HepG2 (cell line): ENCODE measurements around the gene SERPINB7. TPM values are rescaled to one million over a fixed set of nuclear protein-coding genes. Genes with fewer than 3 reads are reported as not detected.

ENCODE experiments used
- ATAC-seq: fragments of 200-7000 bp; cut with Tn5 transposase; 3 replicates; pipeline ENCODE4 v1.9.1; 2020; ENCODE audit warnings: mild to moderate bottlenecking, moderate library complexity
- BruUV-seq: library from RNA; stranded (reverse); fragments of 400-500 nt; replicated peaks from 2 replicates; lab custom pipeline; 2021; lab: Mats Ljungman, UMichigan
- CTCF ChIA-PET: fragments of 300-600 bp; formaldehyde crosslinking; extraction: SDS; loops from one replicate; lab custom pipeline; 2021; ENCODE audit warnings: low total read pairs, inconsistent platforms, low intra/inter-chr PET ratio; lab: Yijun Ruan, JAX
- POLR2A ChIA-PET: fragments of 350-600 bp; sonication (Branson Sonifier 250); formaldehyde crosslinking; loops from one replicate; lab custom pipeline; 2020; ENCODE audit warnings: antibody characterized with exemption, inconsistent platforms; lab: Yijun Ruan, JAX
- DNase-seq: peaks from one replicate; pipeline ENCODE4 v3.0.0-alpha.2; 2015; ENCODE audit warnings: low spot score
- FAIRE-seq: peaks from 3 replicates; lab custom pipeline; 2011; peaks lifted over from hg19 to GRCh38; lab: Jason Lieb, UNC
- H2AFZ ChIP-seq: one replicate; pipeline ENCODE4 v1.6.1; 2011; ENCODE audit warnings: low read length, inconsistent platforms
- H3K27ac ChIP-seq: fragments of 300-600 bp; 3 replicates; pipeline ENCODE4 v1.8.0; 2011; ENCODE audit warnings: mixed run types, mild to moderate bottlenecking, mixed read lengths, low read length, inconsistent platforms; ENCODE audit not compliant: insufficient read depth; ENCODE audit errors: extremely low read length
- H3K27me3 ChIP-seq, 2 experiments: fragments of 200-600 bp in 1 of 2; 2 replicates in 1 of 2; 3 replicates in 1 of 2; pipeline versions ENCODE4 v1.6.0 to v1.8.0; 2011; ENCODE audit warnings: low read length in 2 of 2, mild to moderate bottlenecking in 2 of 2, moderate library complexity in 2 of 2, inconsistent platforms in 1 of 2; ENCODE audit not compliant: insufficient read depth in 2 of 2, control insufficient read depth in 1 of 2
- H3K36me3 ChIP-seq, 2 experiments: fragments of 200-600 bp in 1 of 2; replicated peaks in 1 of 2; 2 replicates in 1 of 2; 3 replicates in 1 of 2; pipeline versions ENCODE4 v1.5.1 to v1.8.0; 2011; ENCODE audit warnings: low read length in 2 of 2, inconsistent platforms in 1 of 2; ENCODE audit not compliant: insufficient read depth in 2 of 2, control insufficient read depth in 1 of 2
- H3K4me1 ChIP-seq: 2 replicates; pipeline ENCODE4 v1.5.1; 2012; ENCODE audit warnings: low read length, inconsistent platforms; ENCODE audit not compliant: insufficient read depth
- H3K4me2 ChIP-seq: 2 replicates; pipeline ENCODE4 v1.6.0; 2011; ENCODE audit warnings: low read depth, low read length, inconsistent platforms
- H3K4me3 ChIP-seq, 3 experiments: fragments of 200-600 bp in 1 of 3; sonication (generic), shearing (Covaris generic) in 1 of 3; replicated peaks in 1 of 3; 2 replicates each; pipeline ENCODE4 v1.5.1; 2011 to 2016; ENCODE audit warnings: low read length in 3 of 3, inconsistent platforms in 2 of 3, low read depth in 2 of 3, mild to moderate bottlenecking in 2 of 3, control low read depth in 1 of 3, mixed read lengths in 1 of 3; ENCODE audit not compliant: insufficient read depth in 1 of 3
- H3K79me2 ChIP-seq: one replicate; pipeline ENCODE4 v1.6.1; 2011; ENCODE audit warnings: low read length, inconsistent platforms; ENCODE audit not compliant: insufficient read depth
- H3K9ac ChIP-seq: 2 replicates; pipeline ENCODE4 v1.6.0; 2011; ENCODE audit warnings: mild to moderate bottlenecking, low read depth, low read length, inconsistent platforms; ENCODE audit not compliant: insufficient read depth
- H3K9me3 ChIP-seq: 2 replicates; pipeline ENCODE4 v1.5.1; 2012; ENCODE audit warnings: mild to moderate bottlenecking, low read length
- H4K20me1 ChIP-seq: 2 replicates; pipeline ENCODE4 v1.6.0; 2011; ENCODE audit warnings: inconsistent platforms, mild to moderate bottlenecking, low read length, moderate library complexity; ENCODE audit not compliant: insufficient read depth
- BRCA1 ChIP-seq: sonication (generic); formaldehyde crosslinking; IDR thresholded peaks from 2 replicates; pipeline ENCODE4 v1.4.0; 2020; ENCODE audit warnings: missing genetic modification reagents
- PLRG1 ChIP-seq: fragments of 450-650 bp; conservative IDR thresholded peaks from 2 replicates; pipeline ENCODE4 v1.6.1; 2016
- RCOR2 ChIP-seq: IDR thresholded peaks from 2 replicates; pipeline ENCODE4 v1.6.1; 2016; ENCODE audit warnings: missing biosample characterization, missing genetic modification reagents
- RORA ChIP-seq: sonication (generic); formaldehyde crosslinking; IDR thresholded peaks from 2 replicates; pipeline ENCODE4 v1.5.0; 2020; ENCODE audit warnings: mild to moderate bottlenecking, missing genetic modification reagents, moderate library complexity
- TEAD2 ChIP-seq: sonication (generic); formaldehyde crosslinking; IDR thresholded peaks from 2 replicates; pipeline ENCODE4 v1.9.0; 2021; ENCODE audit warnings: missing genetic modification reagents
- ZNF101 ChIP-seq: sonication (generic); formaldehyde crosslinking; IDR thresholded peaks from 2 replicates; pipeline ENCODE4 v1.4.0; 2020; ENCODE audit warnings: mild to moderate bottlenecking, low read depth, missing genetic modification reagents, borderline replicate concordance
- ZNF326 ChIP-seq: sonication (generic); formaldehyde crosslinking; IDR thresholded peaks from 2 replicates; pipeline ENCODE4 v1.4.0; 2020; ENCODE audit warnings: missing genetic modification reagents, borderline replicate concordance
- ZNF335 ChIP-seq: sonication (generic); formaldehyde crosslinking; IDR thresholded peaks from 2 replicates; pipeline ENCODE4 v1.4.0; 2020; ENCODE audit warnings: missing genetic modification reagents
- ZNF619 ChIP-seq: sonication (generic); formaldehyde crosslinking; IDR thresholded peaks from 2 replicates; pipeline ENCODE4 v1.4.0; 2020; ENCODE audit warnings: mild to moderate bottlenecking, missing genetic modification reagents
- WGBS: methylation state at CpG from one replicate; pipeline ENCODE4 v1.1.6; 2017; ENCODE audit warnings: low lambda C conversion rate; 5-methylcytosine and 5-hydroxymethylcytosine counted together
- in situ Hi-C: cut with HindIII; loops from 2 replicates; pipeline ENCODE4 v1.10.0; 2017; ENCODE audit warnings: low pct_unique_long_range_greater_than_20kb; ENCODE audit not compliant: extremely low pct_ligation_motif_present
- intact Hi-C: fragments of 100-400 bp; cut with micrococcal nuclease; formaldehyde crosslinking; loops from one replicate; pipeline ENCODE4 v1.10.0; 2022; ENCODE audit not compliant: unreplicated experiment
- polyA plus RNA-seq, 8 experiments: library from polyadenylated mRNA; depleted of rRNA in 3 of 8; stranded (reverse) in 7 of 8; unstranded in 1 of 8; fragments of >200 nt; fragmentation: Illumina TruSeq in 4 of 8; extraction: Trizol in 4 of 8; gene quantifications; 2 replicates each; pipeline versions ENCODE4 v1.2.1 to v1.2.3, GENCODE V29; 2011 to 2016; ENCODE audit warnings: low read depth in 4 of 8, missing spikeins in 1 of 8, mixed read lengths in 1 of 8; ENCODE audit not compliant: insufficient read depth in 1 of 8
- total RNA-seq, 5 experiments: library from RNA; depleted of rRNA; stranded (reverse); fragments of >200 nt; fragmentation: Illumina TruSeq; extraction: Trizol; gene quantifications; 2 replicates each; pipeline ENCODE4 v1.2.3, GENCODE V29; 2016; ENCODE audit warnings: low read depth in 1 of 5
- TF ChIP-seq, protein P1 (sequence below): sonication (generic); formaldehyde crosslinking; IDR thresholded peaks from 2 replicates; pipeline ENCODE4 v1.4.0; 2020; ENCODE audit warnings: missing genetic modification reagents
- TF ChIP-seq, protein P2 (sequence below): sonication (generic); formaldehyde crosslinking; IDR thresholded peaks from 2 replicates; pipeline ENCODE4 v1.5.0; 2020; ENCODE audit warnings: mild to moderate bottlenecking, missing genetic modification reagents, borderline replicate concordance
- TF ChIP-seq, protein P3 (sequence below): sonication (generic); formaldehyde crosslinking; IDR thresholded peaks from 2 replicates; pipeline ENCODE4 v1.4.0; 2020; ENCODE audit warnings: mild to moderate bottlenecking, missing genetic modification reagents
- TF ChIP-seq, protein P4 (sequence below): sonication (generic); formaldehyde crosslinking; IDR thresholded peaks from 2 replicates; pipeline ENCODE4 v1.5.0; 2020; ENCODE audit warnings: missing genetic modification reagents

SERPINB7 gene
- total and polyA plus RNA-seq, 2 of the 13 experiments (the other 11 are each of a cell fraction or from before 2014, with no cell fraction given) = not detected

DNA sequence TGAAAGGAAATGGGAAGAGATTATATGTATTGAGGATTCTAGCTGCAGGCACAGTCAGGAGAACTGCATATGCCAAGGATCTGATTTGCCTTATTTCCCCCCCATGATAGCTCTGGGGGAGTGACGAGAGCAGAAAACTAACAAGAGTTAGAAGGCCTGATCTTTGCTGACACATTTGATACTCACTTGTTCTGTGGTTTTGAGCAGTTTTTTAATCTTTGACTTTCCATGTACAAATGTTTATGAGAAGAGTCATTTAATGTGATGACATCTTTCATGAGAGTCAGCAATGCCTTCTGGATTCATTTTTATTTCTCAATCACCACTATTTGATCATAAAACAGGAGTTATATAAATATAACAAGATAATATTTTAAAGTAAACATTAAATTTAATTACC, 12.7 kb upstream of the SERPINB7 start:
- Histone ChIP-seq H3K27ac (no peak overlapping the region), H3K36me3 (no peaks in the 10 kb centered on the region), H3K9me3 (peaks cover 19% of the 10 kb centered on the region; the same call in 1 of the 2 replicates), H3K79me2 (no peaks in the 10 kb centered on the region), H3K9ac (no peak overlapping the region), H3K27me3 (no peaks in the 10 kb centered on the region), H3K4me1 (no peaks in the 10 kb centered on the region), H3K4me2 (no peak overlapping the region), H3K4me3 (no peak overlapping the region), H4K20me1 (no peaks in the 10 kb centered on the region), H2AFZ (no peak overlapping the region)
- CTCF ChIA-PET = no interaction called here
- DNase-seq (no peak), ATAC-seq (no peak), FAIRE-seq (no peak)
- in situ Hi-C loops (no loop called here), intact Hi-C loops (no loop called here)
- WGBS = 0% methylated on average over 1 of the region's 1 CpG
- no TSS peak for BruUV-seq
- POLR2A ChIA-PET = no interaction called here
- TF ChIP-seq RORA (CRISPR knock-in tag) (no peak), RCOR2 (CRISPR knock-in tag) (no peak), ZNF619 (CRISPR knock-in tag) (no peak), ZNF326 (CRISPR knock-in tag) (no peak), ZNF101 (CRISPR knock-in tag) (no peak), PLRG1 (no peak), TEAD2 (CRISPR knock-in tag) (no peak), BRCA1 (CRISPR knock-in tag) (no peak), ZNF335 (CRISPR knock-in tag) (no peak)
- TF ChIP-seq, protein P1, sequence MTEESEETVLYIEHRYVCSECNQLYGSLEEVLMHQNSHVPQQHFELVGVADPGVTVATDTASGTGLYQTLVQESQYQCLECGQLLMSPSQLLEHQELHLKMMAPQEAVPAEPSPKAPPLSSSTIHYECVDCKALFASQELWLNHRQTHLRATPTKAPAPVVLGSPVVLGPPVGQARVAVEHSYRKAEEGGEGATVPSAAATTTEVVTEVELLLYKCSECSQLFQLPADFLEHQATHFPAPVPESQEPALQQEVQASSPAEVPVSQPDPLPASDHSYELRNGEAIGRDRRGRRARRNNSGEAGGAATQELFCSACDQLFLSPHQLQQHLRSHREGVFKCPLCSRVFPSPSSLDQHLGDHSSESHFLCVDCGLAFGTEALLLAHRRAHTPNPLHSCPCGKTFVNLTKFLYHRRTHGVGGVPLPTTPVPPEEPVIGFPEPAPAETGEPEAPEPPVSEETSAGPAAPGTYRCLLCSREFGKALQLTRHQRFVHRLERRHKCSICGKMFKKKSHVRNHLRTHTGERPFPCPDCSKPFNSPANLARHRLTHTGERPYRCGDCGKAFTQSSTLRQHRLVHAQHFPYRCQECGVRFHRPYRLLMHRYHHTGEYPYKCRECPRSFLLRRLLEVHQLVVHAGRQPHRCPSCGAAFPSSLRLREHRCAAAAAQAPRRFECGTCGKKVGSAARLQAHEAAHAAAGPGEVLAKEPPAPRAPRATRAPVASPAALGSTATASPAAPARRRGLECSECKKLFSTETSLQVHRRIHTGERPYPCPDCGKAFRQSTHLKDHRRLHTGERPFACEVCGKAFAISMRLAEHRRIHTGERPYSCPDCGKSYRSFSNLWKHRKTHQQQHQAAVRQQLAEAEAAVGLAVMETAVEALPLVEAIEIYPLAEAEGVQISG = no peak
- TF ChIP-seq, protein P2, sequence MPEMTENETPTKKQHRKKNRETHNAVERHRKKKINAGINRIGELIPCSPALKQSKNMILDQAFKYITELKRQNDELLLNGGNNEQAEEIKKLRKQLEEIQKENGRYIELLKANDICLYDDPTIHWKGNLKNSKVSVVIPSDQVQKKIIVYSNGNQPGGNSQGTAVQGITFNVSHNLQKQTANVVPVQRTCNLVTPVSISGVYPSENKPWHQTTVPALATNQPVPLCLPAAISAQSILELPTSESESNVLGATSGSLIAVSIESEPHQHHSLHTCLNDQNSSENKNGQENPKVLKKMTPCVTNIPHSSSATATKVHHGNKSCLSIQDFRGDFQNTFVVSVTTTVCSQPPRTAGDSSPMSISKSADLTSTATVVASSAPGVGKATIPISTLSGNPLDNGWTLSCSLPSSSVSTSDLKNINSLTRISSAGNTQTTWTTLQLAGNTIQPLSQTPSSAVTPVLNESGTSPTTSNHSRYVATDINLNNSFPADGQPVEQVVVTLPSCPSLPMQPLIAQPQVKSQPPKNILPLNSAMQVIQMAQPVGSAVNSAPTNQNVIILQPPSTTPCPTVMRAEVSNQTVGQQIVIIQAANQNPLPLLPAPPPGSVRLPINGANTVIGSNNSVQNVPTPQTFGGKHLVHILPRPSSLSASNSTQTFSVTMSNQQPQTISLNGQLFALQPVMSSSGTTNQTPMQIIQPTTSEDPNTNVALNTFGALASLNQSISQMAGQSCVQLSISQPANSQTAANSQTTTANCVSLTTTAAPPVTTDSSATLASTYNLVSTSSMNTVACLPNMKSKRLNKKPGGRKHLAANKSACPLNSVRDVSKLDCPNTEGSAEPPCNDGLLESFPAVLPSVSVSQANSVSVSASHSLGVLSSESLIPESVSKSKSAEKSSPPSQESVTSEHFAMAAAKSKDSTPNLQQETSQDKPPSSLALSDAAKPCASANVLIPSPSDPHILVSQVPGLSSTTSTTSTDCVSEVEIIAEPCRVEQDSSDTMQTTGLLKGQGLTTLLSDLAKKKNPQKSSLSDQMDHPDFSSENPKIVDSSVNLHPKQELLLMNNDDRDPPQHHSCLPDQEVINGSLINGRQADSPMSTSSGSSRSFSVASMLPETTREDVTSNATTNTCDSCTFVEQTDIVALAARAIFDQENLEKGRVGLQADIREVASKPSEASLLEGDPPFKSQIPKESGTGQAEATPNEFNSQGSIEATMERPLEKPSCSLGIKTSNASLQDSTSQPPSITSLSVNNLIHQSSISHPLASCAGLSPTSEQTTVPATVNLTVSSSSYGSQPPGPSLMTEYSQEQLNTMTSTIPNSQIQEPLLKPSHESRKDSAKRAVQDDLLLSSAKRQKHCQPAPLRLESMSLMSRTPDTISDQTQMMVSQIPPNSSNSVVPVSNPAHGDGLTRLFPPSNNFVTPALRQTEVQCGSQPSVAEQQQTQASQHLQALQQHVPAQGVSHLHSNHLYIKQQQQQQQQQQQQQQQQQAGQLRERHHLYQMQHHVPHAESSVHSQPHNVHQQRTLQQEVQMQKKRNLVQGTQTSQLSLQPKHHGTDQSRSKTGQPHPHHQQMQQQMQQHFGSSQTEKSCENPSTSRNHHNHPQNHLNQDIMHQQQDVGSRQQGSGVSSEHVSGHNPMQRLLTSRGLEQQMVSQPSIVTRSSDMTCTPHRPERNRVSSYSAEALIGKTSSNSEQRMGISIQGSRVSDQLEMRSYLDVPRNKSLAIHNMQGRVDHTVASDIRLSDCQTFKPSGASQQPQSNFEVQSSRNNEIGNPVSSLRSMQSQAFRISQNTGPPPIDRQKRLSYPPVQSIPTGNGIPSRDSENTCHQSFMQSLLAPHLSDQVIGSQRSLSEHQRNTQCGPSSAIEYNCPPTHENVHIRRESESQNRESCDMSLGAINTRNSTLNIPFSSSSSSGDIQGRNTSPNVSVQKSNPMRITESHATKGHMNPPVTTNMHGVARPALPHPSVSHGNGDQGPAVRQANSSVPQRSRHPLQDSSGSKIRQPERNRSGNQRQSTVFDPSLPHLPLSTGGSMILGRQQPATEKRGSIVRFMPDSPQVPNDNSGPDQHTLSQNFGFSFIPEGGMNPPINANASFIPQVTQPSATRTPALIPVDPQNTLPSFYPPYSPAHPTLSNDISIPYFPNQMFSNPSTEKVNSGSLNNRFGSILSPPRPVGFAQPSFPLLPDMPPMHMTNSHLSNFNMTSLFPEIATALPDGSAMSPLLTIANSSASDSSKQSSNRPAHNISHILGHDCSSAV (CRISPR knock-in tag) = no peak
- TF ChIP-seq, protein P3, sequence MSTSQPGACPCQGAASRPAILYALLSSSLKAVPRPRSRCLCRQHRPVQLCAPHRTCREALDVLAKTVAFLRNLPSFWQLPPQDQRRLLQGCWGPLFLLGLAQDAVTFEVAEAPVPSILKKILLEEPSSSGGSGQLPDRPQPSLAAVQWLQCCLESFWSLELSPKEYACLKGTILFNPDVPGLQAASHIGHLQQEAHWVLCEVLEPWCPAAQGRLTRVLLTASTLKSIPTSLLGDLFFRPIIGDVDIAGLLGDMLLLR (CRISPR knock-in tag) = no peak
- TF ChIP-seq, protein P4, sequence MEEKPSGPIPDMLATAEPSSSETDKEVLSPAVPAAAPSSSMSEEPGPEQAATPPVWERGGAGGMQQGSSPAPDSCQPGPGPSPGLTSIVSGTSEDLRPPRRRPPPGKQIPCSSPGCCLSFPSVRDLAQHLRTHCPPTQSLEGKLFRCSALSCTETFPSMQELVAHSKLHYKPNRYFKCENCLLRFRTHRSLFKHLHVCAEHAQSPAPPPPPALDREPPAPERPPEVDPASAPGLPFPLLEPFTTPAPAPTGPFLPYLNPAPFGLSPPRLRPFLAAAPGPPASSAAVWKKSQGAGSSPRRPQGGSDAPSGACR = no peak
